Activated CD8-positive, alpha-beta T cell treated with anti-CD3 and anti-CD28 coated beads for 36 hours (primary cell): ENCODE data around the gene PRKG1. TPM values are rescaled to one million over a fixed set of nuclear protein-coding genes. Genes with fewer than 3 reads are reported as not detected.

Experiments used
- ATAC-seq: fragments of 200-7000 bp; cut with Tn5 transposase; one replicate; pipeline ENCODE4 v1.10.0; 2021; ENCODE audit warnings: mild to moderate bottlenecking, moderate library complexity
- CTCF ChIA-PET: fragments of 350-600 bp; sonication (Branson Sonifier 250); formaldehyde crosslinking; loops from one replicate; lab custom pipeline; 2021; ENCODE audit warnings: antibody characterized with exemption; lab: Charles Lee
- POLR2A ChIA-PET: fragments of 350-600 bp; sonication (Branson Sonifier 250); formaldehyde crosslinking; loops from one replicate; lab custom pipeline; 2021; ENCODE audit warnings: antibody characterized with exemption; lab: Charles Lee
- DNase-seq: peaks from one replicate; pipeline ENCODE4 v3.0.0-alpha.2; 2020
- H3K27ac Mint-ChIP-seq: one replicate; pipeline ENCODE4 v1.8.0; 2021; ENCODE audit warnings: mild to moderate bottlenecking, mixed read lengths
- H3K27me3 Mint-ChIP-seq: one replicate; pipeline ENCODE4 v1.8.0; 2021; ENCODE audit warnings: mixed read lengths
- H3K36me3 Mint-ChIP-seq: one replicate; pipeline ENCODE4 v1.8.0; 2021; ENCODE audit warnings: low read depth, mixed read lengths
- H3K4me1 Mint-ChIP-seq: one replicate; pipeline ENCODE4 v1.8.0; 2021; ENCODE audit warnings: low read depth, mixed read lengths
- H3K4me3 Mint-ChIP-seq: one replicate; pipeline ENCODE4 v1.8.0; 2021; ENCODE audit warnings: mild to moderate bottlenecking, moderate library complexity, mixed read lengths
- H3K9me3 Mint-ChIP-seq: one replicate; pipeline ENCODE4 v1.8.0; 2021; ENCODE audit warnings: mixed read lengths
- CTCF ChIP-seq: fragments of 200-600 bp; IDR thresholded peaks from one replicate; pipeline ENCODE4 v1.8.0; 2022; ENCODE audit warnings: antibody characterized with exemption, mild to moderate bottlenecking
- intact Hi-C: fragments of 100-400 bp; cut with micrococcal nuclease; formaldehyde crosslinking; loops from one replicate; pipeline ENCODE4 v1.10.0; 2022
- total RNA-seq, 2 experiments: library from RNA; stranded (reverse); gene quantifications; one replicate each; pipeline ENCODE4 v1.2.3, GENCODE V29; 2021

PRKG1 gene
- total RNA-seq, 2 experiments from 2014 or later, result not detected

DNA sequence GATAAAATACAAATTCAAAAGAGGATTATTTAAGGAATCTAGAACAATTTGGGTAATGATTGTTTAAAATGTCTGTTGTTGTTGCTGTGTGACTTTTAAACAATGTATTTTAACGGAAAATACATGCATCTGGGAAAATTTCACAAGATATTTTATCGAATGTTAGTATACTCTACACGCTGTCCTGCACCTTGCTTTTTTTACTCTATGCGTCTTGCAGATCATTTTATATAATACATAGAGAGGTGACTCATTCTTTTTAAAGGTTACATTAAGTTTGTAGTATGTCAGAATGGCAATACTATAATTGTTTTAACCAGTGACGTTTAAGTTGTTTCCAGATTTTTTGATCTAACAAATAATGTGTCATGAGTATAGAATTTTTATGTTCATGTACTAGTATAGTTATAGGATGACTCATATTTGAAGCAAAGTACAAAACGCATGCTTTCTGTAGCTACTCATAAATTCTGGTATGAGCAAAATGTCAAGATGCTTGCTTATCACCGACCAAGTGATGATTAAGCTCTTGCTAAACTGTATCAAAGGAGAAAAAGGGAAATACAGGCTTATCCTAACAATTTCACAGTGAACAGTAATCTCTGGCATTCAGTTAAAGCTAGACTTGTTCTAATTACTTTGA, 1244.7 kb downstream of the PRKG1 start:
- intact Hi-C loops, result loop anchor here (10.0 kb wide), 1 partner anchor 276 kb away; no protein-coding TSS in a partner anchor
- H3K36me3 Mint-ChIP-seq, result no peaks in the 10 kb centered on the region
- no peak for DNase-seq
- ChIA-PET POLR2A (no interaction called here), CTCF (interaction anchor here (1.9 kb wide), 1 partner anchor 10 kb away, joined by 4 read pairs; no protein-coding TSS in a partner anchor)
- peaks cover 14% of the 10 kb centered on the region for H3K27me3 Mint-ChIP-seq
- no peaks in the 10 kb centered on the region for H3K9me3 Mint-ChIP-seq
- no peak overlapping the region for H3K27ac Mint-ChIP-seq
- no peak for TF ChIP-seq CTCF
- ATAC-seq, result no peak
- H3K4me1 Mint-ChIP-seq, result peaks cover 2% of the 10 kb centered on the region
- no peak overlapping the region for H3K4me3 Mint-ChIP-seq

- ChIA-PET POLR2A (no interaction called here), CTCF (interaction anchor here (1.9 kb wide), 1 partner anchor 11 kb away, joined by 4 read pairs; no protein-coding TSS in a partner anchor)
- Mint-ChIP-seq H3K27me3 (peaks cover 5% of the 10 kb centered on the region), H3K4me3 (no peak overlapping the region), H3K4me1 (no peaks in the 10 kb centered on the region), H3K27ac (no peak overlapping the region), H3K9me3 (no peaks in the 10 kb centered on the region), H3K36me3 (no peaks in the 10 kb centered on the region)
- no peak for DNase-seq
- intact Hi-C loops, result loop anchor here (10.0 kb wide), 1 partner anchor 275 kb away; no protein-coding TSS in a partner anchor
- ATAC-seq, result no peak
- TF ChIP-seq CTCF, result no peak
These were observed 1245.6 kb downstream of the PRKG1 start for GRCh38 chr10:52319926-52320325.

DNA sequence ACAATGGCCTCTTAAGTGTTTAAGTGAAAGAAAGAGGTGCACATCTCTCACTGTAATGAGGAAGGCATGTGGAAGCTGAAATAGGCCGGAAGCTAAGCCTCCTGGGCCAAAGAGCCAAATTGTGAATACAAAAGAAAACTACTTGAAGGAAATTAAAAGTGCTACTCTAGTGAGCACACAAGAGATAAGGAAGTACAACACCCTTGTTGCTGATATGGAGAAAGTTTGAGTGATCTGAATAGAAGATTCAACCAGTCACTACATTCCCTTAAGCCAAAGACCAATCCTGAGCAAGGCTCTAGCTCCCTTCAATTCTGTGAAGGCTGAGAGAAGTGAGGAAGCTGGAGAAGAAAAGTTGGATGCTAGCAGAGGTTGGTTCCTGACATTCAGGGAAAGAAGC, 1248.0 kb downstream of the PRKG1 start:
- Mint-ChIP-seq H3K27ac (no peak overlapping the region), H3K27me3 (no peaks in the 10 kb centered on the region), H3K4me1 (no peaks in the 10 kb centered on the region), H3K36me3 (no peaks in the 10 kb centered on the region), H3K9me3 (no peaks in the 10 kb centered on the region), H3K4me3 (no peak overlapping the region)
- intact Hi-C loops, result no loop called here
- DNase-seq (no peak), ATAC-seq (no peak)
- CTCF ChIA-PET, result no interaction called here
- TF ChIP-seq CTCF, result no peak
- POLR2A ChIA-PET, result no interaction called here

GRCh38 chr10:52322936-52323335, 1248.6 kb downstream of the PRKG1 start:
- Mint-ChIP-seq H3K9me3 (no peaks in the 10 kb centered on the region), H3K36me3 (no peaks in the 10 kb centered on the region), H3K4me3 (no peak overlapping the region), H3K27ac (no peak overlapping the region), H3K4me1 (no peaks in the 10 kb centered on the region), H3K27me3 (no peaks in the 10 kb centered on the region)
- intact Hi-C loops, result no loop called here
- POLR2A ChIA-PET, result no interaction called here
- ATAC-seq (no peak), DNase-seq (no peak)
- CTCF ChIA-PET, result no interaction called here
- no peak for TF ChIP-seq CTCF

DNA sequence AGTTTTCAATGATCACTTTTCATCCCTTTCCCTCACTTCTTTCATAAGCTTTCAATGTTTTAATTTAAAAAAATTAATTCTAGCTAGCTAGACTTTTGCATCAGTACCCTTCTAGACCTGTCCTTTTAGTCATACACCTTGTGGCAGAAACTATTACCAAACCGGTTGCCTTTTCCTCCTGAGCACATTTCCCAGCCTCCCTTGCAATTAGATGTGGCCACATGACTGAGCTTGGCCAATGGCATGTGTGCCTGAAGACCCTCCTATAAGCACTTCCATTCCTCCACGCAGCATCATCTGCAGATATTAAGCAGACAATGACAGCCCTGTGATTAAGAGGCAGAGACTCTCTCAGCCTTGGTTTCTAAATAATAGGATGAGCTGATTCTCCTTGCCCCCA, 1252.1 kb downstream of the PRKG1 start:
- TF ChIP-seq CTCF, result no peak
- no peak overlapping the region for H3K4me3 Mint-ChIP-seq
- no peaks in the 10 kb centered on the region for H3K27me3 Mint-ChIP-seq
- no peaks in the 10 kb centered on the region for H3K9me3 Mint-ChIP-seq
- intact Hi-C loops, result no loop called here
- no peaks in the 10 kb centered on the region for H3K4me1 Mint-ChIP-seq
- ATAC-seq (no peak), DNase-seq (no peak)
- no peak overlapping the region for H3K27ac Mint-ChIP-seq
- CTCF ChIA-PET, result no interaction called here
- H3K36me3 Mint-ChIP-seq, result no peaks in the 10 kb centered on the region
- POLR2A ChIA-PET, result no interaction called here
